ENCODE data around the gene PRPF31. TPM values are rescaled to one million over a fixed set of nuclear protein-coding genes. Genes with fewer than 3 reads are reported as not detected.
"Not testable (repeated sequence)": the region's sequence is repeated elsewhere in the genome, so short reads cannot be mapped to it uniquely, and the experiment has no call there.

PRPF31 gene
- total RNA-seq, 2 donors from 2014 or later, result 39.5 to 65.6 TPM

- Histone ChIP-seq H3K27me3 (no peaks in the 10 kb centered on the region), H3K9ac (ENCODE audit: low read depth in 2 of 2, low read length in 2 of 2) (peak overlapping the region in 1 of 2 donors; percentile 26), H3K36me3 (no peaks in the 10 kb centered on the region), H3K9me3 (no peaks in the 10 kb centered on the region), H3K27ac (no peak overlapping the region), H3K4me1 (peaks cover 2% of the 10 kb centered on the region), H3K4me3 (no peak overlapping the region)
- DNase-seq, result peak; percentile 98
- peak; percentile 86 for TF ChIP-seq CTCF (IDR thresholded peaks at IDR 0.05)
- intact Hi-C loops (cut with DNase I), result loop anchor here (5.0 kb wide), 1 partner anchor 64 kb away; no protein-coding TSS in a partner anchor
Measured at GRCh38 chr19:54168174-54168917, 52.8 kb downstream of the PRPF31 start.

GRCh38 chr19:54169149-54169740 is 53.7 kb downstream of the PRPF31 start:
- no peak for DNase-seq
- H3K27ac ChIP-seq, result no peak overlapping the region
- no peaks in the 10 kb centered on the region for H3K36me3 ChIP-seq
- H3K4me3 ChIP-seq, result no peak overlapping the region
- H3K27me3 ChIP-seq, result no peaks in the 10 kb centered on the region
- no peaks in the 10 kb centered on the region for H3K9me3 ChIP-seq
- no peak for TF ChIP-seq CTCF (IDR thresholded peaks at IDR 0.05)
- no peak overlapping the region for H3K9ac ChIP-seq (ENCODE audit: low read depth in 2 of 2, low read length in 2 of 2)
- intact Hi-C loops (cut with DNase I), result loop anchor here (5.0 kb wide), 1 partner anchor 63 kb away; no protein-coding TSS in a partner anchor
- H3K4me1 ChIP-seq, result no peaks in the 10 kb centered on the region

GRCh38 chr19:54171736-54172431 is 56.3 kb downstream of the PRPF31 start:
- not testable (repeated sequence) for H3K27ac ChIP-seq

GRCh38 chr19:54172471-54173358 is 57.2 kb downstream of the PRPF31 start, which contains the start of gene TMC4:
Gene TMC4, minus strand, starts transcription at chr19:54173160. Its CDS starts 43 bp downstream, at chr19:54173117.
- H3K4me3 ChIP-seq, result peak within 1 kb of the TSS; percentile 41
- no peaks in the 10 kb centered on the region for H3K4me1 ChIP-seq
- DNase-seq, result peak; percentile 84
- no peaks in the 10 kb centered on the region for H3K9me3 ChIP-seq
- H3K9ac ChIP-seq (ENCODE audit: low read depth in 2 of 2, low read length in 2 of 2), result peak within 1 kb of the TSS; percentile 48 to 96
- H3K27me3 ChIP-seq, result no peaks in the 10 kb centered on the region
- intact Hi-C loops (cut with DNase I), result no loop called here
- H3K27ac ChIP-seq, result peak within 1 kb of the TSS; percentile 66
- H3K36me3 ChIP-seq, result no peaks in the 10 kb centered on the region
- peak; percentile 55 for TF ChIP-seq CTCF (IDR thresholded peaks at IDR 0.05)

More at GRCh38 chr19:54171736-54172431, 56.3 kb downstream of the PRPF31 start:
- DNase-seq; intact Hi-C loops (cut with DNase I); H3K27me3 ChIP-seq; H3K4me1 ChIP-seq; H3K9me3 ChIP-seq; H3K36me3 ChIP-seq: not testable (repeated sequence)
- peak overlapping the region; percentile 41 for H3K4me3 ChIP-seq
- H3K9ac ChIP-seq (ENCODE audit: low read depth in 2 of 2, low read length in 2 of 2), result peak overlapping the region; percentile 26 to 40

- H3K27ac ChIP-seq, result no peak overlapping the region
- no peak overlapping the region for H3K4me3 ChIP-seq
- no peaks in the 10 kb centered on the region for H3K27me3 ChIP-seq
- no peak for TF ChIP-seq CTCF (IDR thresholded peaks at IDR 0.05)
- no peaks in the 10 kb centered on the region for H3K4me1 ChIP-seq
- no peaks in the 10 kb centered on the region for H3K36me3 ChIP-seq
- intact Hi-C loops (cut with DNase I), result no loop called here
- H3K9ac ChIP-seq (ENCODE audit: low read depth in 2 of 2, low read length in 2 of 2), result no peak overlapping the region
- no peaks in the 10 kb centered on the region for H3K9me3 ChIP-seq
- DNase-seq, result no peak
Measured at GRCh38 chr19:54173359-54173699, 57.8 kb downstream of the PRPF31 start.
